CD4-positive, alpha-beta memory T cell (primary cell): ENCODE data around the gene FBN3. TPM values are rescaled to one million over a fixed set of nuclear protein-coding genes. Genes with fewer than 3 reads are reported as not detected.

ENCODE experiments used
- CTCF ChIA-PET: fragments of 350-600 bp; sonication (Branson Sonifier 250); formaldehyde crosslinking; loops from one replicate; lab custom pipeline; 2021; ENCODE audit warnings: inconsistent platforms; ENCODE audit not compliant: partially characterized antibody; lab: Charles Lee
- POLR2A ChIA-PET: fragments of 350-600 bp; sonication (Branson Sonifier 250); formaldehyde crosslinking; loops from one replicate; lab custom pipeline; 2021; ENCODE audit not compliant: partially characterized antibody; lab: Charles Lee
- DNase-seq, 5 donors: peaks; one replicate each; pipeline versions ENCODE4 v3.0.0 to v3.0.0-alpha.2; 2020 to 2022; ENCODE audit warnings: mixed read lengths in 1 of 5
- H3K27ac ChIP-seq: one replicate; pipeline ENCODE4 v1.7.0; 2013; ENCODE audit warnings: low read depth, low read length
- H3K27me3 ChIP-seq: 2 replicates; pipeline ENCODE4 v1.7.0; 2013; ENCODE audit warnings: mild to moderate bottlenecking, low read length, moderate library complexity; ENCODE audit not compliant: insufficient read depth
- H3K36me3 ChIP-seq: 2 replicates; pipeline ENCODE4 v1.7.0; 2013; ENCODE audit warnings: mild to moderate bottlenecking, low read length, moderate library complexity; ENCODE audit not compliant: insufficient read depth
- H3K4me1 ChIP-seq: 2 replicates; pipeline ENCODE4 v1.7.0; 2013; ENCODE audit warnings: mild to moderate bottlenecking, low read length, moderate library complexity; ENCODE audit not compliant: insufficient read depth
- H3K4me3 ChIP-seq, 2 donors: one replicate each; pipeline ENCODE4 v1.7.0; 2013; ENCODE audit warnings: low read length in 2 of 2, mild to moderate bottlenecking in 1 of 2
- H3K9me3 ChIP-seq, 2 donors: one replicate each; pipeline ENCODE4 v1.7.0; 2013; ENCODE audit warnings: low read length in 2 of 2, control low read depth in 1 of 2; ENCODE audit not compliant: control insufficient read depth in 1 of 2
- H3K27ac Mint-ChIP-seq, 7 donors: one replicate each; pipeline ENCODE4 v1.8.0; 2020 to 2021; ENCODE audit warnings: mixed read lengths in 7 of 7, mild to moderate bottlenecking in 6 of 7, inconsistent platforms in 3 of 7, moderate library complexity in 3 of 7
- H3K27me3 Mint-ChIP-seq, 2 donors: one replicate each; pipeline ENCODE4 v1.8.0; 2020 to 2021; ENCODE audit warnings: mixed read lengths in 2 of 2
- H3K36me3 Mint-ChIP-seq, 2 donors: one replicate each; pipeline ENCODE4 v1.8.0; 2020 to 2021; ENCODE audit warnings: mixed read lengths in 2 of 2, inconsistent platforms in 1 of 2, mild to moderate bottlenecking in 1 of 2
- H3K4me1 Mint-ChIP-seq, 4 donors: one replicate each; pipeline ENCODE4 v1.8.0; 2020 to 2021; ENCODE audit warnings: mixed read lengths in 4 of 4, mild to moderate bottlenecking in 1 of 4
- H3K4me3 Mint-ChIP-seq, 8 donors: one replicate each; pipeline ENCODE4 v1.8.0; 2020 to 2021; ENCODE audit warnings: mixed read lengths in 8 of 8, mild to moderate bottlenecking in 7 of 8, moderate library complexity in 6 of 8, inconsistent platforms in 3 of 8
- H3K9me3 Mint-ChIP-seq, 8 donors: one replicate each; pipeline ENCODE4 v1.8.0; 2020 to 2021; ENCODE audit warnings: mixed read lengths in 8 of 8, mild to moderate bottlenecking in 5 of 8, inconsistent platforms in 3 of 8, moderate library complexity in 1 of 8
- intact Hi-C: fragments of 100-400 bp; cut with micrococcal nuclease; formaldehyde crosslinking; loops from one replicate; pipeline ENCODE4 v1.15.1; 2023
- polyA plus RNA-seq, 2 donors: library from polyadenylated mRNA; unstranded; fragments of 300-500 nt; fragmentation: Illumina TruSeq; gene quantifications; one replicate each; pipeline ENCODE4 v1.2.3, GENCODE V29; 2021
- total RNA-seq, 2 experiments: library from RNA; stranded (reverse); gene quantifications; one replicate each; pipeline ENCODE4 v1.2.3, GENCODE V29; 2021

FBN3 gene
- total and polyA plus RNA-seq, 4 experiments from 2014 or later, result not detected

- Mint-ChIP-seq H3K36me3 (no peaks in the 10 kb centered on the region), H3K27me3 (peaks cover 3 to 6% of the 10 kb centered on the region in 2 donors), H3K4me1 (no peaks in the 10 kb centered on the region), H3K9me3 (no peaks in the 10 kb centered on the region), H3K27ac (no peak overlapping the region), H3K4me3 (no peak overlapping the region)
- CTCF ChIA-PET, result no interaction called here
- no peak overlapping the region for H3K4me3 ChIP-seq
- DNase-seq, result no peak
- H3K36me3 ChIP-seq, result no peaks in the 10 kb centered on the region
- H3K27me3 ChIP-seq, result no peaks in the 10 kb centered on the region
- H3K9me3 ChIP-seq, result no peaks in the 10 kb centered on the region
- intact Hi-C loops, result no loop called here
- no peaks in the 10 kb centered on the region for H3K4me1 ChIP-seq
- POLR2A ChIA-PET, result no interaction called here
- H3K27ac ChIP-seq, result no peak overlapping the region
These were observed 32.7 kb downstream of the FBN3 start for GRCh38 chr19:8116437-8117293.

GRCh38 chr19:8115805-8116396 lies 33.5 kb downstream of the FBN3 start:
- no peaks in the 10 kb centered on the region for H3K9me3 Mint-ChIP-seq
- H3K4me3 ChIP-seq, result no peak overlapping the region
- POLR2A ChIA-PET, result no interaction called here
- CTCF ChIA-PET, result no interaction called here
- peaks cover 3 to 6% of the 10 kb centered on the region in 2 donors for H3K27me3 Mint-ChIP-seq
- H3K27ac ChIP-seq, result no peak overlapping the region
- H3K4me1 ChIP-seq, result no peaks in the 10 kb centered on the region
- DNase-seq, result no peak
- H3K4me3 Mint-ChIP-seq, result no peak overlapping the region
- H3K9me3 ChIP-seq, result no peaks in the 10 kb centered on the region
- H3K4me1 Mint-ChIP-seq, result no peaks in the 10 kb centered on the region
- H3K36me3 ChIP-seq, result no peaks in the 10 kb centered on the region
- H3K27me3 ChIP-seq, result no peaks in the 10 kb centered on the region
- no peaks in the 10 kb centered on the region for H3K36me3 Mint-ChIP-seq
- intact Hi-C loops, result no loop called here
- no peak overlapping the region for H3K27ac Mint-ChIP-seq

GRCh38 chr19:8113017-8113416 lies 36.4 kb downstream of the FBN3 start:
- intact Hi-C loops, result no loop called here
- peaks cover 0 to 10% (median 0%) of the 10 kb centered on the region in 8 donors for H3K9me3 Mint-ChIP-seq
- DNase-seq, result no peak
- H3K27me3 Mint-ChIP-seq, result peaks cover 8 to 9% of the 10 kb centered on the region in 2 donors
- Histone ChIP-seq H3K9me3 (no peaks in the 10 kb centered on the region), H3K27me3 (no peaks in the 10 kb centered on the region), H3K36me3 (no peaks in the 10 kb centered on the region), H3K4me3 (no peak overlapping the region), H3K4me1 (no peaks in the 10 kb centered on the region), H3K27ac (no peak overlapping the region)
- ChIA-PET CTCF (no interaction called here), POLR2A (no interaction called here)
- H3K27ac Mint-ChIP-seq, result no peak overlapping the region
- H3K4me3 Mint-ChIP-seq, result no peak overlapping the region
- no peaks in the 10 kb centered on the region for H3K36me3 Mint-ChIP-seq
- no peaks in the 10 kb centered on the region for H3K4me1 Mint-ChIP-seq

- no peak overlapping the region for H3K27ac ChIP-seq
- no peaks in the 10 kb centered on the region for H3K4me1 ChIP-seq
- H3K4me1 Mint-ChIP-seq, result no peaks in the 10 kb centered on the region
- peaks cover 8 to 9% of the 10 kb centered on the region in 2 donors for H3K27me3 Mint-ChIP-seq
- H3K9me3 ChIP-seq, result no peaks in the 10 kb centered on the region
- CTCF ChIA-PET, result no interaction called here
- no peaks in the 10 kb centered on the region for H3K36me3 Mint-ChIP-seq
- H3K36me3 ChIP-seq, result no peaks in the 10 kb centered on the region
- H3K4me3 Mint-ChIP-seq, result no peak overlapping the region
- intact Hi-C loops, result no loop called here
- H3K27me3 ChIP-seq, result no peaks in the 10 kb centered on the region
- H3K4me3 ChIP-seq, result no peak overlapping the region
- DNase-seq, result no peak
- no peak overlapping the region for H3K27ac Mint-ChIP-seq
- peaks cover 0 to 10% (median 0%) of the 10 kb centered on the region in 8 donors for H3K9me3 Mint-ChIP-seq
- POLR2A ChIA-PET, result no interaction called here
These were observed 38.0 kb downstream of the FBN3 start for GRCh38 chr19:8111376-8111775.

- DNase-seq, result no peak
- Mint-ChIP-seq H3K4me1 (no peaks in the 10 kb centered on the region), H3K9me3 (peaks cover 0 to 10% (median 0%) of the 10 kb centered on the region in 8 donors), H3K27ac (no peak overlapping the region), H3K27me3 (peaks cover 8 to 9% of the 10 kb centered on the region in 2 donors), H3K36me3 (no peaks in the 10 kb centered on the region), H3K4me3 (no peak overlapping the region)
- CTCF ChIA-PET, result no interaction called here
- no peak overlapping the region for H3K4me3 ChIP-seq
- H3K27ac ChIP-seq, result no peak overlapping the region
- H3K27me3 ChIP-seq, result no peaks in the 10 kb centered on the region
- intact Hi-C loops, result no loop called here
- H3K4me1 ChIP-seq, result no peaks in the 10 kb centered on the region
- POLR2A ChIA-PET, result no interaction called here
- H3K36me3 ChIP-seq, result no peaks in the 10 kb centered on the region
- no peaks in the 10 kb centered on the region for H3K9me3 ChIP-seq
These were observed 38.5 kb downstream of the FBN3 start for GRCh38 chr19:8110931-8111330.

GRCh38 chr19:8109890-8110662 lies 39.3 kb downstream of the FBN3 start:
- Mint-ChIP-seq H3K27me3 (peaks cover 6 to 14% of the 10 kb centered on the region in 2 donors), H3K4me3 (no peak overlapping the region), H3K36me3 (no peaks in the 10 kb centered on the region), H3K27ac (no peak overlapping the region), H3K9me3 (peaks cover 0 to 10% (median 0%) of the 10 kb centered on the region in 8 donors), H3K4me1 (no peaks in the 10 kb centered on the region)
- Histone ChIP-seq H3K9me3 (no peaks in the 10 kb centered on the region), H3K4me3 (no peak overlapping the region), H3K27me3 (no peaks in the 10 kb centered on the region), H3K36me3 (no peaks in the 10 kb centered on the region), H3K27ac (no peak overlapping the region), H3K4me1 (no peaks in the 10 kb centered on the region)
- ChIA-PET CTCF (no interaction called here), POLR2A (no interaction called here)
- intact Hi-C loops, result no loop called here
- DNase-seq, result no peak

DNA sequence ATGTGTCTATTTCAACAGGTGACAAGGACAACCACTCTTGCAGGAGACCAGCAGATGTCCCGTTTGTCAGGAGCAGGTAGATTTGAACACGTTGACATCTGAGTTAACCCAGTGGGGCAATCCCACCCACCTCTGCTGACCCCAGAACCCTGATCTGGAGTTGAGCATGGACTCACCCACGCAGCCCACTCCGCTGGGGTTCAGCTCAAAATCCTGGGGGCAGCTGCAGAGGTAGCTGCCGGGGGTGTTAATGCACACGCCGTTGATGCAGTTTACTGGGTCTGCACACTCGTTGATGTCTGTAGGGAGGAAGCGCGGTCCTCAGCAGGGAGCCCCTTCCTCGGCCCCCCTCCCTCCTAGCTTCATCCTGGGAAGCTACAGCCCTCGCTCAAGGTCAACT lies 39.9 kb downstream of the FBN3 start:
- Histone ChIP-seq H3K4me1 (no peaks in the 10 kb centered on the region), H3K27ac (no peak overlapping the region), H3K4me3 (no peak overlapping the region), H3K27me3 (no peaks in the 10 kb centered on the region), H3K36me3 (no peaks in the 10 kb centered on the region), H3K9me3 (no peaks in the 10 kb centered on the region)
- Mint-ChIP-seq H3K27me3 (peaks cover 6 to 14% of the 10 kb centered on the region in 2 donors), H3K27ac (no peak overlapping the region), H3K4me3 (no peak overlapping the region), H3K9me3 (peaks cover 0 to 10% (median 0%) of the 10 kb centered on the region in 8 donors), H3K4me1 (no peaks in the 10 kb centered on the region), H3K36me3 (no peaks in the 10 kb centered on the region)
- DNase-seq, result no peak
- ChIA-PET CTCF (no interaction called here), POLR2A (no interaction called here)
- intact Hi-C loops, result no loop called here
